SK-N-MC (cell line): Measurements from ENCODE around the gene SRRM3.
"Not testable (repeated sequence)": the region's sequence is repeated elsewhere in the genome, so short reads cannot be mapped to it uniquely, and the experiment has no call there.

Experiments
- EZH2 ChIP-seq: fragments of 200-600 bp; sonication (generic); IDR thresholded peaks from one replicate; pipeline ENCODE4 v1.6.1; 2017; ENCODE audit warnings: antibody characterized with exemption
- FOXP2 ChIP-seq: optimal IDR thresholded peaks from 2 replicates; pipeline ENCODE3; 2011; ENCODE audit warnings: mild to moderate bottlenecking, moderate library complexity; ENCODE audit not compliant: insufficient read depth; ENCODE audit errors: extremely low read length, control extremely low read depth
- POLR2AphosphoS5 ChIP-seq: IDR thresholded peaks from 2 replicates; pipeline ENCODE4 v1.6.1; 2012; ENCODE audit warnings: mild to moderate bottlenecking, low read depth, low read length, borderline replicate concordance

DNA sequence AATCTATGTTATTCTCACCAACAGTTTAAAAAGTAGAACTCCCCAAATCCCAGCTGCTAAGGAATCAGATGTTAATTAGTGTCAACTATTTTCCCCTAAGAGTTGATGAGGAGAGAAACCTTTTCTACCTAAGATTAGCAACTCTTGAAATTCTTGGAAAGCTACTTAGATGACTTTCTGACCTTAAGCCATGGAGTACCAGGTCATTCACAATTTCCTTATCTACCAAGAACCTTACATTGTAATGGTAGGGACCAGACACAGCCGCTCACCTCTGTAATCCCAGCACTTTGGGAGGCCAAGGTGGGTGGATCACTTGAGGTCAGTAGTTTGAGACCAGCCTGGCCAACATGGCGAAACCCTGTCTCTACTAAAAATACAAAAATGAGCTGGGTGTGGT is 133.7 kb downstream of the SRRM3 start:
- TF ChIP-seq EZH2, POLR2AphosphoS5, FOXP2: not testable (repeated sequence)
